CD14-positive monocyte (primary cell): Measurements from ENCODE around the gene C3orf49. TPM values are rescaled to one million over a fixed set of nuclear protein-coding genes. Genes with fewer than 3 reads are reported as not detected.

Experiments
- DNase-seq, 3 donors: peaks; one replicate each; pipeline ENCODE4 v3.0.0-alpha.2; 2011 to 2022
- H2AFZ ChIP-seq: 2 replicates; pipeline ENCODE4 v1.6.0; 2012; ENCODE audit warnings: mild to moderate bottlenecking, low read depth, low read length, inconsistent platforms; ENCODE audit not compliant: insufficient read depth, poor library complexity, severe bottlenecking
- H3K27ac ChIP-seq, 2 donors: 1 replicate in 1 of 2; 2 replicates in 1 of 2; pipeline ENCODE4 v1.5.1; 2012 to 2013; ENCODE audit warnings: low read length in 2 of 2, control low read depth in 1 of 2, inconsistent platforms in 1 of 2, low read depth in 1 of 2, mild to moderate bottlenecking in 1 of 2
- H3K27me3 ChIP-seq, 2 donors: one replicate each; pipeline versions ENCODE4 v1.6.0 to v1.6.1; 2011 to 2013; ENCODE audit warnings: low read length in 2 of 2; ENCODE audit not compliant: control insufficient read depth in 2 of 2, insufficient read depth in 2 of 2
- H3K36me3 ChIP-seq, 2 donors: replicated peaks in 1 of 2; 1 replicate in 1 of 2; 2 replicates in 1 of 2; pipeline versions ENCODE4 v1.5.1 to v1.6.1; 2012 to 2013; ENCODE audit warnings: low read length in 2 of 2, control low read depth in 1 of 2, inconsistent platforms in 1 of 2, mild to moderate bottlenecking in 1 of 2; ENCODE audit not compliant: insufficient read depth in 2 of 2, control insufficient read depth in 1 of 2
- H3K4me1 ChIP-seq, 2 donors: 1 replicate in 1 of 2; 2 replicates in 1 of 2; pipeline versions ENCODE4 v1.5.1 to v1.6.1; 2012 to 2013; ENCODE audit warnings: low read length in 2 of 2, control low read depth in 1 of 2, inconsistent platforms in 1 of 2, mild to moderate bottlenecking in 1 of 2, moderate library complexity in 1 of 2; ENCODE audit not compliant: insufficient read depth in 2 of 2, control insufficient read depth in 1 of 2
- H3K4me2 ChIP-seq: replicated peaks from 2 replicates; pipeline ENCODE3; 2012; ENCODE audit warnings: low read length, moderate library complexity, mild to moderate bottlenecking; ENCODE audit not compliant: poor library complexity, severe bottlenecking; ENCODE audit errors: extremely low read depth
- H3K4me3 ChIP-seq, 3 experiments: fragments of 200-600 bp in 1 of 3; sonication (generic) in 1 of 3; replicated peaks in 1 of 3; 1 replicate in 2 of 3; 2 replicates in 1 of 3; pipeline ENCODE4 v1.5.1; 2011 to 2013; ENCODE audit warnings: low read length in 3 of 3, mild to moderate bottlenecking in 3 of 3, control low read depth in 2 of 3, low read depth in 2 of 3, inconsistent platforms in 1 of 3, moderate library complexity in 1 of 3
- H3K79me2 ChIP-seq: 2 replicates; pipeline ENCODE4 v1.6.0; 2012; ENCODE audit warnings: mild to moderate bottlenecking, control low read depth, inconsistent platforms, low read length, moderate library complexity; ENCODE audit not compliant: insufficient read depth
- H3K9ac ChIP-seq: 2 replicates; pipeline ENCODE4 v1.6.0; 2017; ENCODE audit warnings: low read length, mild to moderate bottlenecking; ENCODE audit not compliant: insufficient read depth, poor library complexity, severe bottlenecking
- H3K9me3 ChIP-seq, 2 donors: replicated peaks in 1 of 2; 1 replicate in 1 of 2; 2 replicates in 1 of 2; pipeline versions ENCODE4 v1.5.1 to v1.6.1; 2012 to 2013; ENCODE audit warnings: low read length in 2 of 2, control low read depth in 1 of 2; ENCODE audit not compliant: control insufficient read depth in 1 of 2, insufficient read depth in 1 of 2
- H4K20me1 ChIP-seq: 2 replicates; pipeline ENCODE4 v1.6.0; 2012; ENCODE audit warnings: mild to moderate bottlenecking, low read length, control low read depth, moderate library complexity; ENCODE audit not compliant: insufficient read depth
- H3K27ac Mint-ChIP-seq, 7 donors: one replicate each; pipeline ENCODE4 v1.8.0; 2020; ENCODE audit warnings: mild to moderate bottlenecking in 7 of 7, mixed read lengths in 7 of 7, moderate library complexity in 6 of 7, inconsistent platforms in 2 of 7
- H3K27me3 Mint-ChIP-seq, 3 donors: one replicate each; pipeline ENCODE4 v1.8.0; 2021 to 2022; ENCODE audit warnings: low read depth in 3 of 3, mild to moderate bottlenecking in 3 of 3, mixed read lengths in 3 of 3, moderate library complexity in 3 of 3, inconsistent platforms in 1 of 3
- H3K36me3 Mint-ChIP-seq, 2 donors: one replicate each; pipeline ENCODE4 v1.8.0; 2020; ENCODE audit warnings: mixed read lengths in 2 of 2, inconsistent platforms in 1 of 2, mild to moderate bottlenecking in 1 of 2
- H3K4me1 Mint-ChIP-seq: one replicate; pipeline ENCODE4 v1.8.0; 2020; ENCODE audit warnings: mild to moderate bottlenecking, mixed read lengths
- H3K4me3 Mint-ChIP-seq, 2 donors: one replicate each; pipeline ENCODE4 v1.8.0; 2020; ENCODE audit warnings: mild to moderate bottlenecking in 2 of 2, mixed read lengths in 2 of 2, moderate library complexity in 1 of 2
- H3K9me3 Mint-ChIP-seq, 7 donors: one replicate each; pipeline ENCODE4 v1.8.0; 2020 to 2022; ENCODE audit warnings: mixed read lengths in 7 of 7, mild to moderate bottlenecking in 6 of 7, moderate library complexity in 6 of 7, inconsistent platforms in 2 of 7
- CTCF ChIP-seq: fragments of 200-600 bp; IDR thresholded peaks from one replicate; pipeline ENCODE4 v1.8.0; 2022; ENCODE audit warnings: antibody characterized with exemption, mild to moderate bottlenecking
- WGBS: methylation state at CpG from one replicate; pipeline ENCODE4 v1.1.5; 2013; ENCODE audit warnings: missing lambda C conversion rate; ENCODE audit not compliant: insufficient coverage; 5-methylcytosine and 5-hydroxymethylcytosine counted together
- intact Hi-C, 2 donors: fragments of 100-400 bp; cut with micrococcal nuclease; formaldehyde crosslinking; loops; one replicate each; pipeline versions ENCODE4 v1.15.0 to v1.15.1; 2023
- polyA plus RNA-seq, 3 donors: library from polyadenylated mRNA; depleted of rRNA in 1 of 3; unstranded in 2 of 3; stranded (reverse) in 1 of 3; fragments of 300-500 nt in 2 of 3; fragments of >200 nt in 1 of 3; fragmentation: Illumina TruSeq in 2 of 3; gene quantifications; 1 replicate in 2 of 3; 2 replicates in 1 of 3; pipeline ENCODE4 v1.2.3, GENCODE V29; 2012 to 2021

C3orf49 gene
- polyA plus RNA-seq, 3 donors = not detected

DNA sequence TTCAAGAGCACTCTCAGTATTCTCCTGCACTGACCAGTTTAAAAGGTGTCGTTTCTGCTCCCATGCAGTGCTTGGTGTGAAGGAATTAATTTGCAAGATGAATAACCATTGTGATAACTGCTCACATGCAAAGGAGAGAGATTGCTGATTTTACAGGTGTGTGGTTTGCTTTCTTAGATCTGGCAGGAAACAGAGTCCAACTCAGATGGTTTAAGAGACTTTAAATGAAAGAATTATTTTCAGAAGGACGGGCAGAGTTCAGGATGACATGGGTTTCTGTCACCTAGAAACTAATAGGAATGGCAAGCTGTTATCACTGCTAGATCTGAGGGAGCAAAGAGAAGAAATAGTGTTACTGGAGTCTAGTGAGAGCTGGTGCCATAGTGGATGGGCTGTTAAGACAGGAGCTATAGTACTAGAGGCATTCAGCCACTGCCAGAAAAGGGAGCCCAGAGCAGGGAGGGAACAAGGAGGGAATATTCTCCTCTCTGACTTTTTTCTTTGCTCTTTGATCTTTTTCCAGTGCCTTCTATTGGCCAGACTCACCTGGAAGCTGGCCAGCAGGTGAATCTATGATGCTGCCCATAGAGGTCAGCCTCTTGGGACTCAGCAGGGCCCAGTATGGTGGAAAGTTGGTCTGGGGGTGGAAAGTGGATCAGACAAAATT, 59.4 kb downstream of the C3orf49 start:
- WGBS = 100% methylated on average over 1 of the region's 2 CpGs
- H3K4me2 ChIP-seq = no peak overlapping the region
- H4K20me1 ChIP-seq = peaks cover 100% of the 10 kb centered on the region
- Mint-ChIP-seq H3K4me3 (no peak overlapping the region), H3K27me3 (peaks cover 0 to 2% (median 0%) of the 10 kb centered on the region in 3 donors), H3K4me1 (peaks cover 20% of the 10 kb centered on the region), H3K36me3 (peaks cover 2 to 18% of the 10 kb centered on the region in 2 donors), H3K27ac (peak overlapping the region in 1 of 7 donors; percentile 44), H3K9me3 (no peaks in the 10 kb centered on the region)
- intact Hi-C loops = loop anchor here in 1 of 2 donors (5.0 kb wide), 1 partner anchor 34 kb away; the partner anchor contains the start of gene SCAANT1
- peak overlapping the region in 1 of 2 donors; percentile 22 for H3K27ac ChIP-seq
- H3K9me3 ChIP-seq = no peaks in the 10 kb centered on the region
- peaks cover 99% of the 10 kb centered on the region for H3K79me2 ChIP-seq
- H3K27me3 ChIP-seq = no peaks in the 10 kb centered on the region
- H3K36me3 ChIP-seq = peaks cover 0 to 10% of the 10 kb centered on the region in 2 donors
- H2AFZ ChIP-seq = no peak overlapping the region
- peaks cover 7 to 9% of the 10 kb centered on the region in 2 donors for H3K4me1 ChIP-seq
- no peak overlapping the region for H3K4me3 ChIP-seq
- H3K9ac ChIP-seq = no peak overlapping the region
- no peak for DNase-seq
- no peak for TF ChIP-seq CTCF

- H3K36me3 Mint-ChIP-seq = peaks cover 9 to 18% of the 10 kb centered on the region in 2 donors
- H3K4me3 Mint-ChIP-seq = no peak overlapping the region
- no peak overlapping the region for H3K9ac ChIP-seq
- peaks cover 8% of the 10 kb centered on the region for H3K4me1 Mint-ChIP-seq
- H3K4me2 ChIP-seq = no peak overlapping the region
- peak overlapping the region in 5 of 7 donors; percentile 12 to 65 (median 54) for H3K27ac Mint-ChIP-seq
- H3K4me3 ChIP-seq = no peak overlapping the region
- H2AFZ ChIP-seq = no peak overlapping the region
- peaks cover 99% of the 10 kb centered on the region for H4K20me1 ChIP-seq
- no peaks in the 10 kb centered on the region for H3K4me1 ChIP-seq
- H3K9me3 ChIP-seq = no peaks in the 10 kb centered on the region
- peaks cover 98% of the 10 kb centered on the region for H3K79me2 ChIP-seq
- H3K27ac ChIP-seq = peak overlapping the region in 1 of 2 donors; percentile 10
- intact Hi-C loops = no loop called here
- TF ChIP-seq CTCF = no peak
- peaks cover 0 to 10% of the 10 kb centered on the region in 2 donors for H3K36me3 ChIP-seq
- H3K27me3 Mint-ChIP-seq = peaks cover 0 to 4% (median 0%) of the 10 kb centered on the region in 3 donors
- WGBS = no CpG with 5 or more reads among the region's 5 CpGs
- no peaks in the 10 kb centered on the region for H3K9me3 Mint-ChIP-seq
- no peaks in the 10 kb centered on the region for H3K27me3 ChIP-seq
- DNase-seq = no peak
These were observed 61.6 kb downstream of the C3orf49 start for GRCh38 chr3:63880653-63881052.
